HG03342 (cell line): ENCODE results near the gene DGKZ.

Experiments used
- ATAC-seq: cut with Tn5 transposase; IDR thresholded peaks from one replicate; pipeline ENCODE4 v1.9.1; 2021; ENCODE audit warnings: mild to moderate bottlenecking, moderate library complexity; ENCODE audit not compliant: unreplicated experiment

The DGKZ gene

GRCh38 chr11:46391578-46392420 lies 44.5 kb downstream of the DGKZ start, which contains the start of gene CHRM4:
TSS of gene CHRM4 (minus strand) at chr11:46391776. CDS start at chr11:46386557, 5,219 bp downstream.
- peak; percentile 22 for ATAC-seq

- peak; percentile 68 for ATAC-seq
These were observed 45.4 kb downstream of the DGKZ start for GRCh38 chr11:46392421-46393230.

GRCh38 chr11:46393231-46393616 lies 46.0 kb downstream of the DGKZ start:
- ATAC-seq = no peak

GRCh38 chr11:46393759-46394158 lies 46.5 kb downstream of the DGKZ start:
- no peak for ATAC-seq

- no peak for ATAC-seq
These were observed 50.3 kb downstream of the DGKZ start for GRCh38 chr11:46397526-46397925.

GRCh38 chr11:46402957-46403902 lies 56.0 kb downstream of the DGKZ start:
- no peak for ATAC-seq

- ATAC-seq = no peak
These were observed 57.3 kb downstream of the DGKZ start for GRCh38 chr11:46404476-46405017.

GRCh38 chr11:46407635-46408034 lies 60.4 kb downstream of the DGKZ start:
- ATAC-seq = no peak

- no peak for ATAC-seq
These were observed 61.2 kb downstream of the DGKZ start for GRCh38 chr11:46408407-46408986.

GRCh38 chr11:46410021-46410420 lies 62.8 kb downstream of the DGKZ start:
- ATAC-seq = no peak

- ATAC-seq = no peak
These were observed 66.7 kb downstream of the DGKZ start for GRCh38 chr11:46413760-46414465.

GRCh38 chr11:46414466-46414796 lies 67.2 kb downstream of the DGKZ start:
- ATAC-seq = no peak

GRCh38 chr11:46414879-46415278 lies 67.6 kb downstream of the DGKZ start:
- ATAC-seq = no peak

GRCh38 chr11:46417711-46418110 lies 70.4 kb downstream of the DGKZ start:
- ATAC-seq = no peak

- no peak for ATAC-seq
These were observed 71.5 kb downstream of the DGKZ start for GRCh38 chr11:46418751-46419150.

GRCh38 chr11:46420513-46420912 lies 73.2 kb downstream of the DGKZ start:
- no peak for ATAC-seq

GRCh38 chr11:46421257-46421880 lies 74.1 kb downstream of the DGKZ start:
- no peak for ATAC-seq

- ATAC-seq = no peak
These were observed 75.3 kb downstream of the DGKZ start for GRCh38 chr11:46422588-46422987.
